HepG2 (cell line): ENCODE measurements around the gene HMGN1. TPM values are rescaled to one million over a fixed set of nuclear protein-coding genes. Genes with fewer than 3 reads are reported as not detected.
A peak's percentile ranks its signal among the peaks of the same experiment; 100 is the strongest.

Experiments used
- ATAC-seq: fragments of 200-7000 bp; cut with Tn5 transposase; 3 replicates; pipeline ENCODE4 v1.9.1; 2020; ENCODE audit warnings: mild to moderate bottlenecking, moderate library complexity
- BruUV-seq: library from RNA; stranded (reverse); fragments of 400-500 nt; replicated peaks from 2 replicates; lab custom pipeline; 2021; lab: Mats Ljungman, UMichigan
- CTCF ChIA-PET: fragments of 300-600 bp; formaldehyde crosslinking; extraction: SDS; loops from one replicate; lab custom pipeline; 2021; ENCODE audit warnings: low total read pairs, inconsistent platforms, low intra/inter-chr PET ratio; lab: Yijun Ruan, JAX
- POLR2A ChIA-PET: fragments of 350-600 bp; sonication (Branson Sonifier 250); formaldehyde crosslinking; loops from one replicate; lab custom pipeline; 2020; ENCODE audit warnings: antibody characterized with exemption, inconsistent platforms; lab: Yijun Ruan, JAX
- DNase-seq: peaks from one replicate; pipeline ENCODE4 v3.0.0-alpha.2; 2015; ENCODE audit warnings: low spot score
- FAIRE-seq: peaks from 3 replicates; lab custom pipeline; 2011; peaks lifted over from hg19 to GRCh38; lab: Jason Lieb, UNC
- H2AFZ ChIP-seq: one replicate; pipeline ENCODE4 v1.6.1; 2011; ENCODE audit warnings: low read length, inconsistent platforms
- H3K27ac ChIP-seq: fragments of 300-600 bp; 3 replicates; pipeline ENCODE4 v1.8.0; 2011; ENCODE audit warnings: mixed run types, mild to moderate bottlenecking, mixed read lengths, low read length, inconsistent platforms; ENCODE audit not compliant: insufficient read depth; ENCODE audit errors: extremely low read length
- H3K27me3 ChIP-seq, 2 experiments: fragments of 200-600 bp in 1 of 2; 2 replicates in 1 of 2; 3 replicates in 1 of 2; pipeline versions ENCODE4 v1.6.0 to v1.8.0; 2011; ENCODE audit warnings: low read length in 2 of 2, mild to moderate bottlenecking in 2 of 2, moderate library complexity in 2 of 2, inconsistent platforms in 1 of 2; ENCODE audit not compliant: insufficient read depth in 2 of 2, control insufficient read depth in 1 of 2
- H3K36me3 ChIP-seq, 2 experiments: fragments of 200-600 bp in 1 of 2; replicated peaks in 1 of 2; 2 replicates in 1 of 2; 3 replicates in 1 of 2; pipeline versions ENCODE4 v1.5.1 to v1.8.0; 2011; ENCODE audit warnings: low read length in 2 of 2, inconsistent platforms in 1 of 2; ENCODE audit not compliant: insufficient read depth in 2 of 2, control insufficient read depth in 1 of 2
- H3K4me1 ChIP-seq: 2 replicates; pipeline ENCODE4 v1.5.1; 2012; ENCODE audit warnings: low read length, inconsistent platforms; ENCODE audit not compliant: insufficient read depth
- H3K4me2 ChIP-seq: 2 replicates; pipeline ENCODE4 v1.6.0; 2011; ENCODE audit warnings: low read depth, low read length, inconsistent platforms
- H3K4me3 ChIP-seq, 3 experiments: fragments of 200-600 bp in 1 of 3; sonication (generic), shearing (Covaris generic) in 1 of 3; replicated peaks in 1 of 3; 2 replicates each; pipeline ENCODE4 v1.5.1; 2011 to 2016; ENCODE audit warnings: low read length in 3 of 3, inconsistent platforms in 2 of 3, low read depth in 2 of 3, mild to moderate bottlenecking in 2 of 3, control low read depth in 1 of 3, mixed read lengths in 1 of 3; ENCODE audit not compliant: insufficient read depth in 1 of 3
- H3K79me2 ChIP-seq: one replicate; pipeline ENCODE4 v1.6.1; 2011; ENCODE audit warnings: low read length, inconsistent platforms; ENCODE audit not compliant: insufficient read depth
- H3K9ac ChIP-seq: 2 replicates; pipeline ENCODE4 v1.6.0; 2011; ENCODE audit warnings: mild to moderate bottlenecking, low read depth, low read length, inconsistent platforms; ENCODE audit not compliant: insufficient read depth
- H3K9me3 ChIP-seq: 2 replicates; pipeline ENCODE4 v1.5.1; 2012; ENCODE audit warnings: mild to moderate bottlenecking, low read length
- H4K20me1 ChIP-seq: 2 replicates; pipeline ENCODE4 v1.6.0; 2011; ENCODE audit warnings: inconsistent platforms, mild to moderate bottlenecking, low read length, moderate library complexity; ENCODE audit not compliant: insufficient read depth
- ARID2 ChIP-seq: sonication (generic); formaldehyde crosslinking; IDR thresholded peaks from 2 replicates; pipeline ENCODE4 v1.8.1; 2022; ENCODE audit warnings: mild to moderate bottlenecking, missing genetic modification reagents, borderline replicate concordance
- GTF3A ChIP-seq: sonication (generic); formaldehyde crosslinking; conservative IDR thresholded peaks from 2 replicates; pipeline ENCODE4 v1.4.0; 2020; ENCODE audit warnings: mild to moderate bottlenecking, missing genetic modification reagents
- HOXD1 ChIP-seq: sonication (generic); formaldehyde crosslinking; IDR thresholded peaks from 2 replicates; pipeline ENCODE4 v1.5.0; 2020; ENCODE audit warnings: missing genetic modification reagents
- MAF1 ChIP-seq: sonication (generic); formaldehyde crosslinking; IDR thresholded peaks from 2 replicates; pipeline ENCODE4 v1.5.0; 2020; ENCODE audit warnings: missing genetic modification reagents, borderline replicate concordance
- MED8 ChIP-seq: sonication (generic); formaldehyde crosslinking; IDR thresholded peaks from 2 replicates; pipeline ENCODE4 v1.8.1; 2023; ENCODE audit warnings: mild to moderate bottlenecking, missing genetic modification reagents; ENCODE audit not compliant: insufficient replicate concordance
- PBX3 ChIP-seq: sonication (generic); formaldehyde crosslinking; IDR thresholded peaks from 2 replicates; pipeline ENCODE4 v1.8.1; 2023; ENCODE audit warnings: missing genetic modification reagents, inconsistent platforms, borderline replicate concordance
- ZBTB2 ChIP-seq: sonication (generic); formaldehyde crosslinking; IDR thresholded peaks from 2 replicates; pipeline ENCODE4 v1.8.0; 2022; ENCODE audit warnings: low read depth, missing genetic modification reagents
- ZNF124 ChIP-seq: sonication (generic); formaldehyde crosslinking; IDR thresholded peaks from 2 replicates; pipeline ENCODE4 v1.4.0; 2020; ENCODE audit warnings: missing genetic modification reagents
- ZNF142 ChIP-seq: sonication (generic); formaldehyde crosslinking; IDR thresholded peaks from 2 replicates; pipeline ENCODE4 v1.4.0; 2020; ENCODE audit warnings: missing genetic modification reagents
- ZNF674 ChIP-seq: sonication (generic); formaldehyde crosslinking; IDR thresholded peaks from 2 replicates; pipeline ENCODE4 v1.5.0; 2020; ENCODE audit warnings: low read depth, mild to moderate bottlenecking, missing genetic modification reagents
- ZNF768 ChIP-seq: sonication (generic); formaldehyde crosslinking; IDR thresholded peaks from 2 replicates; pipeline ENCODE4 v1.4.0; 2020; ENCODE audit warnings: missing genetic modification reagents
- ZNF775 ChIP-seq: sonication (generic); formaldehyde crosslinking; IDR thresholded peaks from 2 replicates; pipeline ENCODE4 v1.4.0; 2020; ENCODE audit warnings: missing genetic modification reagents, mild to moderate bottlenecking, moderate library complexity, borderline replicate concordance
- WGBS: methylation state at CpG from one replicate; pipeline ENCODE4 v1.1.6; 2017; ENCODE audit warnings: low lambda C conversion rate; 5-methylcytosine and 5-hydroxymethylcytosine counted together
- in situ Hi-C: cut with HindIII; loops from 2 replicates; pipeline ENCODE4 v1.10.0; 2017; ENCODE audit warnings: low pct_unique_long_range_greater_than_20kb; ENCODE audit not compliant: extremely low pct_ligation_motif_present
- intact Hi-C: fragments of 100-400 bp; cut with micrococcal nuclease; formaldehyde crosslinking; loops from one replicate; pipeline ENCODE4 v1.10.0; 2022; ENCODE audit not compliant: unreplicated experiment
- polyA plus RNA-seq, 8 experiments: library from polyadenylated mRNA; depleted of rRNA in 3 of 8; stranded (reverse) in 7 of 8; unstranded in 1 of 8; fragments of >200 nt; fragmentation: Illumina TruSeq in 4 of 8; extraction: Trizol in 4 of 8; gene quantifications; 2 replicates each; pipeline versions ENCODE4 v1.2.1 to v1.2.3, GENCODE V29; 2011 to 2016; ENCODE audit warnings: low read depth in 4 of 8, missing spikeins in 1 of 8, mixed read lengths in 1 of 8; ENCODE audit not compliant: insufficient read depth in 1 of 8
- total RNA-seq, 5 experiments: library from RNA; depleted of rRNA; stranded (reverse); fragments of >200 nt; fragmentation: Illumina TruSeq; extraction: Trizol; gene quantifications; 2 replicates each; pipeline ENCODE4 v1.2.3, GENCODE V29; 2016; ENCODE audit warnings: low read depth in 1 of 5

Gene HMGN1
- total and polyA plus RNA-seq, 2 of the 13 experiments (the other 11 are each of a cell fraction or from before 2014, with no cell fraction given): 104 to 286 TPM

- 0 out of 2 replicates have a peak, but pooled peaks have one; percentile 18 for TF ChIP-seq HOXD1 (CRISPR knock-in tag)
- TF ChIP-seq ZBTB2 (CRISPR knock-in tag): peak; percentile 94
Observed at GRCh38 chr21:39348355-39349210, at the start of gene HMGN1 (continued).

GRCh38 chr21:39397646-39398385 is 48.9 kb upstream of the HMGN1 start:
- H3K36me3 ChIP-seq: peaks cover 15 to 29% of the 10 kb centered on the region in 2 experiments; a peak in 4 of 5 replicates
- FAIRE-seq (no peak), ATAC-seq (no peak), DNase-seq (no peak)
- intact Hi-C loops (no loop called here), in situ Hi-C loops (no loop called here)
- ChIA-PET CTCF (no interaction called here), POLR2A (no interaction called here)
- no peak overlapping the region for H3K27ac ChIP-seq
- H2AFZ ChIP-seq: no peak overlapping the region
- no peak overlapping the region for H3K4me3 ChIP-seq
- H3K4me1 ChIP-seq: no peaks in the 10 kb centered on the region
- 97% methylated on average over 11 of the region's 11 CpGs for WGBS
- no peaks in the 10 kb centered on the region for H3K79me2 ChIP-seq
- no peaks in the 10 kb centered on the region for H3K9me3 ChIP-seq
- no peak overlapping the region for H3K9ac ChIP-seq
- BruUV-seq: no TSS peak
- H3K27me3 ChIP-seq: no peaks in the 10 kb centered on the region
- no peak overlapping the region for H3K4me2 ChIP-seq
- H4K20me1 ChIP-seq: no peaks in the 10 kb centered on the region
- TF ChIP-seq GTF3A (CRISPR knock-in tag) (no peak), ZNF775 (CRISPR knock-in tag) (no peak), PBX3 (CRISPR knock-in tag) (no peak), MED8 (CRISPR knock-in tag) (no peak), ZNF124 (no peak), ZNF768 (CRISPR knock-in tag) (no peak), ARID2 (CRISPR knock-in tag) (no peak), MAF1 (CRISPR knock-in tag) (no peak), ZNF142 (CRISPR knock-in tag) (no peak), ZNF674 (CRISPR knock-in tag) (no peak)
